SHP77 (cell line): Measurements from ENCODE around the gene OR10K2.

Experiments
- DNase-seq, 2 experiments: peaks; one replicate each; lab custom pipeline; 2025; lab: John Stamatoyannopoulos, UW

OR10K2 gene

DNA sequence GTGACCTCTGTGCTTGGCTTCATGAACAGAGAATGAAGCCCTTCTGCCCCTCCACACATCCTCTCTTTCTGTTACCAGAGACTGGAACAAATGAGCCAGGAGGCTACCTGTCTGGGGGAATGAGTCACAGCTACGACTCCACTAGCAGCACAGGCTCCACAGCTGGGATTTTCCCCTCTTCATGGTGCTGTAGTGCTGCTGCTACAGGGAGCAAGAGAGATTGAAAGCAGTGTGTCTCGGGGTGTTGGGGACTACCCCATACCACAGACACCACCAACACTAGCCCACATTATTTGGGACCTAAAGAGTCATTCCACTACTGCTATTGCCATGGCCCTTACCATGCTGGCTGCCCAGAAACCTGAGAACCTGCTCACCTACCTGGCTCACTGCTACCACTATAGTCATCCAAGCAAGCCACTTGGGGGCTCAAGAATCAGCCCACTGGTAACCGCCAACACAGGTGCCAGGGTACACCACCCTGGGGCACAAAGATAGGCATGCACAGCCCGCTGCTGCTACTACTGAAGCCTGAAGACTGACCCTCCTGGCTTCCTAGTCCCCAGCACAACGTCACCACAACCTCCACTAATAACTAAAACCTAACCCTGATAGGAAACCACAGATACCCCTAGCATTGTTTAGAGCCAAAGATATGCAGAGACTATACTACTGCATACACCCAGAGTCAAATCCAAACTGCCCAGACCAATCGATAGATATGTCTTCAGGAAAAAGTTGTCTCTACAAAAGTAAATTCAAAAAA, 54.7 kb downstream of the OR10K2 start:
- no peak for DNase-seq
